IPS-11a (cell line): ENCODE results near the gene ZBTB16.

Experiments
- H3K4me3 ChIP-seq: one replicate; pipeline ENCODE4 v1.5.1; 2013; ENCODE audit warnings: low read depth, low read length, control low read depth

The ZBTB16 gene

DNA sequence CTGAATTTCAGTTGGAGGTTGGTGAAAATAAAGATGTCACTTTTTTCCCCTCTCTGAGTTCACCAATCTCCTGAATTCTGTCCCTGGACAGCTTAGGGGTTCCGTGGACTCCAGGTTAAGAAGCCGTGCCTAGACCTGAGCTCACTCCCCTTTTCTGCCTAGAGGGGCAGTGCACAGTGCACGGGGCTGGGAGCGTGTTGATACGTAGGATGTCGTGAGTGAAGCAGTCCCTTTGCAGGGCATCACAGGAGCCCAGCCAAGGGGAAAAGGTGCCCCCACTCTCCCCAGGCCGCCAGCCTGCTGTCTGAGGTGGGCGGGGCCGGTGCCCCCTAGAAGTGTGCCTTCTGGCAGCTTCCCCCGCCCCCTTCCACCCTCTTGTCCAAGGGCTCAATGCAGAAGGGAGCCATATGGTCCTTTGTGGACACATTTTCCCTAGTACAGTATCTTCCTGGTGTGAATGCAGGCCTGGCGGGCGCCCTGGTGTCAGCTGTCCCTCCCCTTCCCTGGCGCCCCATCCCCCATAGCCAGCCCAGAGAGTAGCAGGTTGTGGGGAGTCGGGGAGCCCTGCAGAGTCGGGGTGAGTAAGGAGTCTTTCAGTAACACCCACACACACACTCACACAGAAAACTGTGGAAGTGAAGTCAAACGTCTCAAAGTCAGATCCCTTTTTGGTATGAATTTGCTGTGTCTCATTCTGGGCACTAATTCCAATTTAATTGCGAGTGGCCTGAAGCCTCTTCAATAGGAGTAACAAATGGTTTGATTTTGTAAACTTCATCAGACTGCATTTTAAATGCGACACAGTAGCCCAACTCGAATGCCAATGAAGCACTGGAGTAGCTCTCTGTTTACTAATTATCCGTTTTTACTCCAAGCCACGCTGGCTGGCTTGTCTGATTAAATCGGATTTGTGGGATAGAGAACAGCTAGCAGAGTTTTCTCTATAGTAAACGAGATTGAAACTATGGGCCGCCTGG, 169.2 kb downstream of the ZBTB16 start:
- no peak overlapping the region for H3K4me3 ChIP-seq

DNA sequence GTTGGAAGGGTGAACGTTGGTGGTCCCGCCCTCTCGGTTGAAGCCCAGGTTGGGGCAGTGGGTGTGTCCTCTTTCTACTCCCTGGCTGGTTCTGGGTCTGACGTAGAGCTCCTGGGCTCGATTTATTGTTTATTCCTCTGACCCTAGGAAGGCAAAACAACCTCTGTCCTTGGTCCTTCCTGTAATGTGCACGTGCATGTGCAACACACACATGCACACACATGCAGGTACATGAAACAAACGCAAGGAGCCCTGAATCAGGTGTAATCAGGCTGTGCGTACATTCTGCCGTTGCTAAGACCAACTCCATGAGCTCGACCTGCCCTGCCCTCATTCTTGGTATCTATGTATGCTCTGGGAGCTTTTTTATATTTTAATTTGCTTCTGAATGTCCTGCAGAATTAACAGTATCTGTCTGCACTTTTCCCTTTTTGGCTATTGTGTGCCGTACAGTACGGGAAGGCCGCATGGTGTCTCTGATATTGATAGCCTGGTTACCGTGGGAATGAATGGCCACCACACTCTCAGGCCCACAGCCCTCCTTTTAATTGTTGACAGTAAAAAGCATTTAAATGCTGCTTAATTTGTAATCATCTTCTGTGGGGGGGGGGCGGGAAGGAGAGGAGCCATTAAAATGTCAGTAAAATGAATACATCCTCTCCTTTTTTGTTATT, 170.7 kb downstream of the ZBTB16 start:
- no peak overlapping the region for H3K4me3 ChIP-seq

DNA sequence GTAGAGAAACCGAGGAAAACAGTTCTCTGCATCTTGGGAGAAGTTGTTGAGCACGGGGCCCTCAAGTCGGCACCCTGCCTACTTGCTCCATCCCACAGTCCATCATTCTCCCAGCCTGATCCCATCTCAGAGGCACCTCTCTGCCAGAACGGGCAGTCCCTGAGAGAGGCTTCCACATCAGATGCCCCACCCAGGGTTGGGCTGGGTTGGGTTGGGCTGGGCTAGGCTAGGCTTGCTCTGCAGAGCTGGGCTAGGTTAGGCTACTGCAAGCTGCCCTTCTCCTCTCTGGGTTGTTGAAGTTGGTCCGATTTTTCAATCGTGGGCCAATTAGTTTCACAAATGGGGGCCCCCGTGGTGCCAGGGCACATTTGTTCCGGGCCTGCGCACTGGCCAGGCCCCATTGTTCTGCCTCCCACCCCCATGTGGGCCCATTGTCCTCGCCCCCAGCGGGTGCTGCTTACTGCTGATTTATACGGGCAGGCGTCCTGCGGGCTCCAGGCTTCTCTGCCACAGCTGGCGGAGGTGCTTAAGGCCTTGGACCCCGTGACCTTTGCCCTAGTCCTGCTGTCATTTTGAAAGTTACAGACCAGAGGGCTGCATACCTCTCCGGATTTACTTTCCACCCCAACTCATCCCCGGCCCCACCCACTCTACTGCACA, 173.0 kb downstream of the ZBTB16 start:
- H3K4me3 ChIP-seq: no peak overlapping the region

DNA sequence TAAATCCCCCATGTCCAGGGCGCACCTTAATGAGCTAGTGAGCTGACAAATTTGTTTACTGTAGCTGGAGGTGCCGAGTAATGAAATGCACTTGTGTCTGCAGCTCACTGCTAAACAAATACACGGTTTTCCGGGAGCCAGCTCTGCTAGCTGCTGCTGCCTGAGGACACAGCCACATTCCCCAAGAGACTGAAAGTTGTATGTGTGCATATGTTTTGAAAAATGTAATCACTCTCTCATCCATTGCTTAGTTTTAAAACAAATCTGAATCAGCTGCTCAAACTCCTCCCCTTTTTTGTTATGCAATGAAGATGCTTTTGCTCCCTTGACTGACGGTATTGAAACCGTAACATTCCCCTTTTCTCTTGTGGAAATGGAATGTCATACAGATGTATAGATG, 174.2 kb downstream of the ZBTB16 start:
- no peak overlapping the region for H3K4me3 ChIP-seq

DNA sequence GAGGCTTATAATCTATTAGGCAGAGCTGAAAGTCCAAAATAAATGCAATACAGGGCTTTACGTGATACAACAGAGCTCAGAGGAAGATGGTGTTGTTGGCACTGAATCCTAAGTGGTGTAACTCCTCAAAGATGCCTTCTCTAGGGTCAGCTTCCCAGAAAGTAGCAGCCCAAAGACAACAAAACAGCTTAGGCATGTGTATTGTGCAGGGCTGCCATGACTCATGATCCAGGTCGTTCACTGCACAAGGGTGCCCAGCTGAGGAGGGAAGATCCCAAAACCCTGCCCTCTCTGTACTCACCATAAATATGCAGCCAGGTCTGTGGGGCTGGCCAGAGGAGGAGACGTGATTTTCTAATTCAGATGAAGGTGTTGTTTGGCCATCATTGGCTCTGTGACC, 177.3 kb downstream of the ZBTB16 start:
- H3K4me3 ChIP-seq: no peak overlapping the region

DNA sequence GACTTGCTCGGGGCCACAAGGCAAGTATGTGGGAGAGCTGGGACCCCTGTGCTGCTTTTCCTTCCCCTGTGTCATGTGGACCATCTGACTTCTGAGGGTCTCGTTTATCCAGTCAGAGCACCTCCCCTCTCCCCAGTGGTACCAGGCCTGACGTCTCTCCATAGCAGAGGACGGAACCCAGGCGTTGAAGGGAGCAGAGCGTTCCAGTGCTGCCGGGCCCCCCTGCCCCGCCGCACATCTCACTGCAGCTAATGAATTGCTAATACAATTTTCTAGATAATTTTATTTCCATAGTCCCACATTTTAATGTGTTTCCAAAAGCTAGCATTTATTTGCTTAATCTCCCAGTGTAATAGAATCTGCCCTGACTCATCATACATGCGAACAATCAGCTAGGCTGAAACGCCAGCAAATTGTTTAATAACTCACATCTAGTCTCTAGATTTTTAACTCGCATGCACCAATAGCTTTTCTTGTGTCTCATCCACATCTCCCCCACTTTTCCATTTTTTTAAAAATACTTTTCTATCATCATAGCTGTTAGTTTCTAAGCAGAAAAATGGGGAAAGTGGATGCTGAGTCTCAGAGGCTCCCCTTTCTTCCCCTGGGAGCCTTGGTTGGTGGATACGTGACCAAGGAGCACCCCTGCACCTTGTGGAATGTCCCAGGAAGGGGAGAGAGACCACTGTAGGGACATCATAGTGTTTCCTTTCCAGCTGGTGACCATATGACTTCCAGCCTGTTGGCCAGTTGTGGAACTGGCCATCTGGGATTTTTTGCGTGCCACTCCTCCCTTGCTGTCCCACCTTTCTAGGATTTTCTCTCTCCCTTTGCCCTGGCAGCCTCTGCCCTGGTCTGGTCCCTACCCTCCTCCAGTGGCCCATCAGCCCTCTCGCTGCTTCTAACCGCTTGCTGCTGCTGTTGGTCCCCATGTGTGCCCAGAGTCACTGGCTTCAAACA, 178.1 kb downstream of the ZBTB16 start:
- H3K4me3 ChIP-seq: no peak overlapping the region

DNA sequence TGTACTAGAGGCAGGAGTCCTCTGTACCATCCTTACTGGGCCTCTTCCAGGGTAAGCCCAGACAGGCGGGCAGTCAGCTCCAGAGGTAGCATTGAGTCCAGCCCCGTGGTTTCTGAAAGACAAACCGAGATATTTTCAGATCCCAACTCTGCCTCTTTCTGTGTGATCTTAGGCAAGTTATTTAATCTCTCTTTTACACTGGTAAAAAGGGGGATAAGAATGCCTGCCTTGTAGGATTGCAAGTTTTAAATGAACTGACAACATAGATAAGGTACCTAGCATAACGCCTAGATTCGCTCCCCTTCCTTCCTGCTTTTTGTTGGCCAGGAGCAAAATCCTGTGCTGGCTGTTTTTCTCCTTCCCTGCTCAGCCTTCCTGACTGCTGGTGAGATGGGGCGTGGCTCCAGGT, 180.2 kb downstream of the ZBTB16 start:
- H3K4me3 ChIP-seq: no peak overlapping the region

DNA sequence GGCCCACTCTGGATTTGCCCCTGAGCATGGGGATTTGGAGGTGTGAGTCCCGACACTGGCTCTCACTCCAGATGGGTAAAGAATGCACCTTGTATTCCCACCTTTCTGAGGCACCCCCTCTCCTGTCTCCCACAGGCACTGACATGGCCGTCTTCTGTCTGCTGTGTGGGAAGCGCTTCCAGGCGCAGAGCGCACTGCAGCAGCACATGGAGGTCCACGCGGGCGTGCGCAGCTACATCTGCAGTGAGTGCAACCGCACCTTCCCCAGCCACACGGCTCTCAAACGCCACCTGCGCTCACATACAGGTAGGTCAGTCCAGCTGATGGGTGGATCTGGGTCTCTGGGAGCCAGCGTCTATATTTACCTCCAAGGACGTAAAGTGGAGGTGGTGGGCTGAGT, 182.5 kb downstream of the ZBTB16 start:
- H3K4me3 ChIP-seq: no peak overlapping the region

DNA sequence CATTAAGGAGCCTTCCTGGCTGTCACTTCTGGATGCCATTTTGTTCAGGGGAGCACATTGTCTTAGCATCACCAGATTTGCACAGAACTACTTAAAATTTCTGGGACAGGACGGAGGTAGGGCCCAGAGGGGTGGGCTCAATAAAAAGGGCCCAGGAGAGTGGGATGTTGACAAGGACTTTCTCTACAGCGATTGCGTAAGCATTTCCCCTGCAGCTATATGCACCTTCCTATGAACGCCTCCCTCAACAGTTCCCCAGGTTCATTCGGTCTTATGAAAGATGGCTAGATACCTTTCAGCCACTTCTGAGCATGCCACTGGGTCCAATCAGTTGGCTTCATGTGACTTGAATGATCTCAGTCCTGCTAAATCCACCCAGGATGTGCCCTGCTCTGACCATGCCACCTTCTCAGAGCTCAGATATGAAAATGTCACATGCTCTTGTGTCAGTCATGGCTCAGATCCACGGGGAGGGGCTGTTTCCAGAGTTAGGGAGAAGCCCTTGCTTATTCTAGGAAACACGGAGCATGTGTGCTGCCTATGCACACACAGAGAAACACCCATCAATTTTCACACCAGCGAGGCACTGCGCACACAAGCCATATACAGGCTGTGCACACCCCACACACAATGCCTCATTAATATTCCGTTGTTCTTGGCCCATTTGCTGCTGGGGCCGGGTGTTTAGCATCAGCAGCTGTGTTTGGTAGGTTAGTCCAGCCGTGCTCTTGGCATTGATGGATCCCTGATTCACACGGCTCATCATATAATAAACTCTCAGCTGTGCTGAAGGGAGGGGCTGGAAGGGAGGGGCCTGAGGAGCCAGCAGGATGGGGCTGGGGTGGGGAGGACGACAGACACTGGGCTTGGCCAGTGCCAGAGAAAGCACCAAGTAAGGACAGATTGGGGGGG, 184.2 kb downstream of the ZBTB16 start:
- no peak overlapping the region for H3K4me3 ChIP-seq

DNA sequence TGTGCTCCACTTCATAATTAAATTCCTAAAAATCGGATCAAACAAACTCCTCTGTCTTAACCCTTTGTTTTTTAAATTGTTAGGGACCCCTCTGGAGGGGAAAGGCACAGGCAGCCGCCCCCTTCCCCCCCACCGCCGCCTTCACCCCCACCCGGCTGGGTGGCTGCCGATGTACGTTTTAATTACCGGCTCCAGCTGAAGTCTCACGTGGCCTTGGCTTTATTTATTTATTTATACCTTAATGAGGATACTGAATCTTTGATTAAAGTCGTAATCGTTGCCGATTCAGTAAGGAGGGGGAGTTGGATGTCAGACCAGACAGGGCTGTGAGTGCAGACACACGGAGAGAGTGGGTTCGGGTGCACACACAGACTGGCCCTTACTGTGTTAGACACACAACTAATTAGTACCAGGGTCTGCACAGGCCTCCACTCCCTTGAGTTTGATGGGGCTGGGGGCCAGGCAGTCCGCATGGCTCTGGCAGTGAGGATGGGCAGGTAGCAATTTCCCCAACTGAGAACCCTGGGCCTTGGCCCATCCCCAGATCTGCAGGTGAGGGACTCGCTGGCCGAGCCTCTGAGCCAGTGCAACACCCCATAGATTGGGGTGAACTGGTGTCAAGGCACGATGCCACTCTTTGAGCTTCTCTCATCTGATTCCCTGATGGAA, 185.3 kb downstream of the ZBTB16 start:
- no peak overlapping the region for H3K4me3 ChIP-seq

DNA sequence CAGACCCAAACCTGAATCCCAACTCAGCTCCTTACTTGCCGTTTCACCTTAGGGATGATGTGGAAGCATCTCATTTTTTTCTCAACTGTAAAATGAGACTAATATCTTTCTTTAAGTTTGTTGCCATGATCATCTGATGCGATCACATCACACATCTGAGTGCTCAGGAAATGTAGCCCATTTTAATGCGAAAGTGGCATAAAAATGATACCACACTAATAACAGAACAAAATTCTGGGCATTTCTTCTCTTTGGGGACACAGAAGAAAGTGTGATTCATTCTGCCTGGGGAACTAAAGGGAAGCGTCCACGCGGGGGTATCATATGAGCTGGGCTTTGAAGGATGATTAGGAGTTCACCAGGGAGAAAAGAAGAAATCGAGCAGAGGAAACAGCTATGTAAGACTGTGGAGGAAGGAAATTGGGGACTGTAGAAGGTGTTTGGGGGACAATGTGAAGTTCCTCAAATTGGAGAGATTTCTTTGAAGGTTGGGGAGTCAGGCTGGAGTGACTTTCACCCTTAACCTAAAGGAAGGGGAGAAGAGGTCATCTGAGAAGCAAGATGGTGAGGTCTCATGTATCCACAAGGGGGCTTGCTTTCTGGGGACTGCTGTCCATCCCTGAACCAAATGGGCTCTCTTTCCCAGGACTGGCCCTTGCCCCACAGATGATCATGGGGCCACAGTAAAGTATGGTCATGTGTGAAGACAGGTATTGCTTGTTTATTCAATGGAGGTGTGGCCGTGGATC, 187.0 kb downstream of the ZBTB16 start:
- no peak overlapping the region for H3K4me3 ChIP-seq

DNA sequence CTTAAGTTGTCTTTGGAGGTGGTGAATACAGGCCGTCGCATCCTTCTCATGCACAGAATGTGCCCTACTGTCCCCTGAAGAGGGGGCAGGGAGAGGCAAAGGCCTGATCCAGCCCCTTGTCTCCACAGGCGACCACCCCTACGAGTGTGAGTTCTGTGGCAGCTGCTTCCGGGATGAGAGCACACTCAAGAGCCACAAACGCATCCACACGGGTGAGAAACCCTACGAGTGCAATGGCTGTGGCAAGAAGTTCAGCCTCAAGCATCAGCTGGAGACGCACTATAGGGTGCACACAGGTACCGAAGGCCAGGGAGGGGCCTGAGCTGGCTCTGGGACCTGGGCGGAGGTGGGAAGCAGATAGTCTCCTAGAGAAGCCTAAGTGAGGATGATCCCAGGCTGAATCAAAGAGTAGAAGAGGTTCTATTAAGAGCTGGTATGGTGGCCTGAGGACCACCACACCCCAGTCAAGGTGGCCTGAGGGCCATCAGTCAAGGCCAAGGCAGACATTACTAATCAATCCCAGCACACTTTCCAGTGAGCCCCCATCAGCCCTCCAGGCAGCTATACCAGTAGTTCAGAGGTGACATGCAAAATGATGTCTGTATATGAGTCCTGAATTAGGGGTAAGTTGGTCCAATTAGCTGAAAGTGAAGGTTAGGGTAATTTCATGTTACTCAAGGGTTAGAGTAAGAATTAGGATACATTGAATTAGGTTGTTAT, 187.7 kb downstream of the ZBTB16 start:
- no peak overlapping the region for H3K4me3 ChIP-seq

DNA sequence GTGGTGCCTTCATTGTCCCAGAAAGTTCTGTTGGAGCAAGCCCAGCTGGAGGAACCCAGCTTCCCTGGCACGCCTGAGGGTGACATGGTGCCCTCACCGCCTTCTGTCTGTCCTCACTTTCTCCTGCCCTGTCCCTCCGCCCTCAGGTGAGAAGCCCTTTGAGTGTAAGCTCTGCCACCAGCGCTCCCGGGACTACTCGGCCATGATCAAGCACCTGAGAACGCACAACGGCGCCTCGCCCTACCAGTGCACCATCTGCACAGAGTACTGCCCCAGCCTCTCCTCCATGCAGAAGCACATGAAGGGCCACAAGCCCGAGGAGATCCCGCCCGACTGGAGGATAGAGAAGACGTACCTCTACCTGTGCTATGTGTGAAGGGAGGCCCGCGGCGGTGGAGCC, 190.7 kb downstream of the ZBTB16 start:
- no peak overlapping the region for H3K4me3 ChIP-seq

DNA sequence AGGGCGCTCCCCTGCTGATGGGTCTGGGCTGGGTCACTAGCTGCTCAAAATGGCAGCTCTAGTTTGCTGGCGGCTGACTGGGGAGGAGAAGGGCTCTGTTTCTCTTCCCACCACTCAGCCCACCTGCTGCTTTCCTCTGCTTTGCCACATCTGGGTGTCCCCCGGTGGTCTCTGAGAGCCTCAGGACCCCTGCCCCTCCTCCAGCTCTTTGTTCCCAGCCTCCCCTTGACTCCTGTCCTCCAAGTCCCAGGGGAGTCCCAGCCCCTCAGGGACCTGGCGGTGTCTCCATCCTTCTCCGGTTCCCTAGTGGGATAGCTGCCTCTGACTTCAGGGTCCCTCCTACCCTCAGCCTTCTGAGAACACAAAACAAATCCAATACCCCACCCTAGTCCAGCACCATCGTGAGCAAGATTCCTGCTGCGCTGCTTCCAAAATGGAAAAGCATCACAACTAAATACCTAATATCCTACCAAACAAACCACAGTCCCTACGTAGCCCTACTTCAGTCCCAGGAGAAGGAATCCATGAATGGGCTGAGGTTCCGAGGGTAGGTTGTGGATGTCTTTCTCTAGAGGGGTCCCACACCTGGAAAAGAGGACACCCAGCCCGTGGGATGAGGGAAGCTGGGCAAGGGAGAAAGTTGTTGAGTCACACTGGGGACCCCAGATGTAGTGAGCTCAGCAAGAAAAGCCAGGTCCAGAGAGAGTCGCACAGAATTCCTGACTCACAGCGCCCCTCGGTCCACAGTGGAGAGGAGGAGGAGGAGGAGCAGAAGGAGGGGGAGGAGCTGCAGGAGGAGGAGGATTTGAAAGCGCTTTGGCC, 191.7 kb downstream of the ZBTB16 start:
- H3K4me3 ChIP-seq: no peak overlapping the region

DNA sequence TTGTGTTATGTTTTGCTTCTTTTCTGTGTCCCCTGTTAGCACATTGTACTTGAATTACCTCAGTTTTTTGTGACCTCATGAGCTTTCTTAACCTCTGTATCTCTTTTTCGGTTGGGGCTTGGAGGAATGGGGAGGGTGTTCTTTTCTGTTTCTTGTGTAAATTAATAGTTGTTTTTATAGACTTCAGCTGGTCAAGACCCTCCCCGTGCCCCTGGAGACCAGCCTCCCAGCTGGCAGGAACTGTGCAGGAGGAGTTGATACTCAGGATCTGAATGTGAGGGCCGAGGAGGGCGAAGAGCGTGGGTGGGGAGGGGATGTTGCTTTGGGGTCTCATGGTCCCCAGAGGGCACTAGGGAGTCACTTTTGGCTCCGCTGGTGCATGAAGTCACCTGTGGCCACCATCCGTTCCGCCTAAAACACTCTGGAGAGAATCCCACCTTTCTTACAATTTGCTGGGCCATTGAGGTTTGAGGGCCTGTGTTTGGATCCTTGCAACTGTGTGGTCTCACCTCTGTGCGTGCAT, 192.4 kb downstream of the ZBTB16 start:
- no peak overlapping the region for H3K4me3 ChIP-seq

DNA sequence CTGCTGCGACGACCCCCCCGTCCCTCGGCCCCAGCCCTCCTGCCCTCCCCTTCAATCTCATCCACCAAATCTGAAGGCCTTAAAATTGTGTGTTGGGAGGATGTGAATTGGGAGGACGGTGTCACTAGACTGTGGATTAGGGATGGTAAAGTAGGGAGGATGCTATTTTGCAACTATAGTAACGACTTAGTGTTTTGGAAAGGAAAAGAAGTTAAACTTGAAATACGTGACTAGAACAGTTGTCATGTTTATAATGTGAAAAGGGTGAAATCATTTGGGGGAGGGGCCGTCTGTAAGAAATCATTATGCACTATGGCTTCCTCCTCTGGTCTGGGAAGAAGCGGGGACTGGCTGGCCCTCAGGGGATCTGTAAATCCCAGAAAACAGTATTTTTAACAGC, 193.3 kb downstream of the ZBTB16 start:
- no peak overlapping the region for H3K4me3 ChIP-seq

DNA sequence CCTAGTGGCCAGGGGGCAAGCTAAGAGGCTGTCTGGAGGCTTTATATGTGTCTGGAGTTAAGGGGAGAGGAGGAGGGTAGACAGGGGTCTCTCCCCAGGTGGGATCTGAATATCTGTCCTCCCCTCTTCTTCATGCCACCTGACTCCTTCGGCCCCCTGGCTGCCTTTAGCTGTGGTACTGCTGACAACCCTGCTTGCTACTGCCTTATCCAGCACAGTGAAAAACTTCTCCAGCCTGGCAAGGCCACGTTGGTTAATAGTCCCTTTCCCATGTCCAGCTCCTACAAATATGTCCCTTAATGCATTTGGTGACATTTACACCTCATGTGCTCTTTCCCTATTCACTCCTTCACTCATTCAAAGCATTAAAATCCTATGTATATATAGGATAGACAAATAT, 194.3 kb downstream of the ZBTB16 start:
- H3K4me3 ChIP-seq: no peak overlapping the region
